SJSA1 (cell line): ENCODE results near the gene MBNL1. TPM values are rescaled to one million over a fixed set of nuclear protein-coding genes. Genes with fewer than 3 reads are reported as not detected.

Experiments used
- DNase-seq, 2 experiments: peaks; one replicate each; pipeline ENCODE4 v3.0.0-alpha.2; 2015 to 2020; ENCODE audit warnings: low spot score in 2 of 2, low read depth in 1 of 2
- H3K27ac ChIP-seq: fragments of 250-450 bp; sonication (Bioruptor Pico); 2 replicates; pipeline ENCODE4 v1.5.1; 2020; ENCODE audit warnings: mild to moderate bottlenecking, moderate library complexity
- H3K27me3 ChIP-seq: fragments of 250-450 bp; sonication (Bioruptor Pico); replicated peaks from 2 replicates; pipeline ENCODE4 v1.5.1; 2020; ENCODE audit warnings: mild to moderate bottlenecking, moderate library complexity
- H3K36me3 ChIP-seq: fragments of 250-450 bp; sonication (Bioruptor Pico); 2 replicates; pipeline ENCODE4 v1.5.1; 2020; ENCODE audit warnings: mild to moderate bottlenecking
- H3K4me1 ChIP-seq: fragments of 250-450 bp; sonication (Bioruptor Pico); replicated peaks from 2 replicates; pipeline ENCODE4 v1.6.1; 2021; ENCODE audit warnings: mild to moderate bottlenecking
- H3K4me3 ChIP-seq: fragments of 250-450 bp; sonication (Bioruptor Pico); 2 replicates; pipeline ENCODE4 v1.5.1; 2020; ENCODE audit warnings: mild to moderate bottlenecking
- H3K9me3 ChIP-seq: fragments of 250-450 bp; sonication (Bioruptor Pico); replicated peaks from 2 replicates; pipeline ENCODE4 v1.5.1; 2020; ENCODE audit warnings: mild to moderate bottlenecking
- total RNA-seq: library from RNA; depleted of rRNA; stranded (reverse); fragments of >200 nt; shearing (Covaris generic); gene quantifications from 2 replicates; pipeline ENCODE4 v1.2.3, GENCODE V29; 2014

Gene MBNL1
- total RNA-seq, 1 experiment from 2014 or later, result 317 TPM

DNA sequence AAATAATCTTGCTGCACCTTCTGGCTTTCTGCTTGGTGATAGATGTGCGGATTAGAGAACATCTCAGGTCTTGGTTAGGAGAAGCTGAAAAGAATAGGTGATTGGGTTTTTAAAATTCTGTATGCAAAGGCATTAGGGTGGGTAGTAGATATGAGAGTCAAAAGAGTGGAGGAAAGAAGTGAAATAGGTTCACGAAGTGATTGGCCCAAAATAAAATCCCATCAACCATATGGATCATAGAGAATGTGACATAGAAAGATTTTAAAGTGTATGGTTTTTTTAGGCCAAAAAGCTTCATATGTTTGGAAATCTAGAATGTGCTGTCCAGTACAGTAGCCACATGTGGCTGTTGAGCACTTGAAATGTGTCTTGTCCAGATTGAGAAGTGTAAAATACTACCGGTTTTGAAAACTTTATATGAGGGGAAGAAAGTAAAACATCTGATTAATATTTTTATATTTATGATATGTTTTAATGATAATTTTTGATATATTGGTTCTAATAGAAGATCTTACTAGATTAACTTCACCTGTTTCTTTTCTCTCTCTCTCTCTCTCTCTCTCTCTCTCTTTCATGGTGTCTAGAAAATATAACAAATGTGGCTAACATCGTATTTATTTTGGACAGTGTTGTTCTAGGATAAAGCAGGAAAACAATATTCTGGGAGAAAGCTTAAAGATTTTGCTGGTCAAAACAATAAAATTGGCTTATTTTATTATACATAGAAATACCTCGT, 2.9 kb downstream of the MBNL1 start:
- Histone ChIP-seq H3K4me3 (peak overlapping the region; percentile 83), H3K9me3 (no peaks in the 10 kb centered on the region), H3K36me3 (peaks cover 31% of the 10 kb centered on the region), H3K27me3 (no peaks in the 10 kb centered on the region), H3K4me1 (peaks cover 61% of the 10 kb centered on the region), H3K27ac (peak overlapping the region; percentile 97)
- peak in 1 of 2 experiments; percentile 42 for DNase-seq

GRCh38 chr3:152272771-152273242, 4.1 kb downstream of the MBNL1 start:
- H3K4me1 ChIP-seq, result peaks cover 54% of the 10 kb centered on the region
- H3K27me3 ChIP-seq, result no peaks in the 10 kb centered on the region
- H3K9me3 ChIP-seq, result no peaks in the 10 kb centered on the region
- no peak overlapping the region for H3K4me3 ChIP-seq
- peaks cover 31% of the 10 kb centered on the region for H3K36me3 ChIP-seq
- H3K27ac ChIP-seq, result peak overlapping the region; percentile 97
- DNase-seq, result peak; percentile 63 to 85

DNA sequence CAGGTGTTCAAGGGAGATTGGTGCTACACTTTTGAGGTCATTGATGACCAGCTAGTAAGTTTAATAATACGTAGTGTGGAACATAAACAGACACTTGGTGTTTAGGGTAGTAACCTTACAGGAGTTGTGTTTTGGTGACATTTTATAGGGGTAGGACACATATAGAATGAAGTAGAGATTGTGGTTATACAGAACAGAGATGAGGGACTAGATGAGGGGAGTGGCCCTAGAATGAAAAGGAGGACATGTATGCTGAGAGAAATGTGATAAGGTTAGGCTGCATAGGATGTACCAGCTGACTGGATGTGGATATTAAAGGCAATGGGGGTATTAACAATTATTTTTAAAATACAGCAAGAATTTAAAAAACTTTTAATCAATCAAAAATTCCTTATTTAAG, 8.0 kb downstream of the MBNL1 start:
- no peak overlapping the region for H3K4me3 ChIP-seq
- no peaks in the 10 kb centered on the region for H3K9me3 ChIP-seq
- no peaks in the 10 kb centered on the region for H3K27me3 ChIP-seq
- DNase-seq, result no peak
- H3K36me3 ChIP-seq, result peaks cover 26% of the 10 kb centered on the region
- H3K4me1 ChIP-seq, result peaks cover 58% of the 10 kb centered on the region
- H3K27ac ChIP-seq, result no peak overlapping the region

DNA sequence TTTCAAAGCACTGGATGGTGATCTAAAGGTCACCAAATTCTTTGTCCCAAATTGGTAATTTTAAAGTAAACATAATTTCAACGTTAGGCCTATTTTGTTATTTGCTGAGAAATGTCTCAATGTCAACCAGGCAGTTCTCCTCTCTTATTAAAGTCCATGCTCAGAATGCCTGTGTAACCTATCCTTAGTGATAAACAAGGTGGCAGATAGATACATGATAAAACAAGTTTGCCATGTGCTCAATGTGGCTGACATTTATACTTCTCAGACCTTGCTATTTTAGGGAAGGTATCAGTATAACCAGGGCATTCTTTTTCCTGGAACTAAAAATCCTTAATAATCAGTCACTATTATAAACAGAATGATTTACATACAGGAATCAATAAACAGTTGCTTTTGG, 8.5 kb downstream of the MBNL1 start:
- DNase-seq, result no peak
- Histone ChIP-seq H3K36me3 (peaks cover 26% of the 10 kb centered on the region), H3K27ac (no peak overlapping the region), H3K4me1 (peaks cover 56% of the 10 kb centered on the region), H3K27me3 (no peaks in the 10 kb centered on the region), H3K9me3 (no peaks in the 10 kb centered on the region), H3K4me3 (no peak overlapping the region)

GRCh38 chr3:152278756-152279427, 10.2 kb downstream of the MBNL1 start:
- H3K4me3 ChIP-seq, result no peak overlapping the region
- no peak overlapping the region for H3K27ac ChIP-seq
- peaks cover 41% of the 10 kb centered on the region for H3K4me1 ChIP-seq
- H3K9me3 ChIP-seq, result no peaks in the 10 kb centered on the region
- H3K27me3 ChIP-seq, result no peaks in the 10 kb centered on the region
- no peak for DNase-seq
- peaks cover 23% of the 10 kb centered on the region for H3K36me3 ChIP-seq

GRCh38 chr3:152279479-152279878, 10.8 kb downstream of the MBNL1 start:
- Histone ChIP-seq H3K27me3 (no peaks in the 10 kb centered on the region), H3K4me3 (no peak overlapping the region), H3K27ac (no peak overlapping the region), H3K9me3 (no peaks in the 10 kb centered on the region), H3K4me1 (peaks cover 35% of the 10 kb centered on the region), H3K36me3 (peaks cover 22% of the 10 kb centered on the region)
- no peak for DNase-seq

DNA sequence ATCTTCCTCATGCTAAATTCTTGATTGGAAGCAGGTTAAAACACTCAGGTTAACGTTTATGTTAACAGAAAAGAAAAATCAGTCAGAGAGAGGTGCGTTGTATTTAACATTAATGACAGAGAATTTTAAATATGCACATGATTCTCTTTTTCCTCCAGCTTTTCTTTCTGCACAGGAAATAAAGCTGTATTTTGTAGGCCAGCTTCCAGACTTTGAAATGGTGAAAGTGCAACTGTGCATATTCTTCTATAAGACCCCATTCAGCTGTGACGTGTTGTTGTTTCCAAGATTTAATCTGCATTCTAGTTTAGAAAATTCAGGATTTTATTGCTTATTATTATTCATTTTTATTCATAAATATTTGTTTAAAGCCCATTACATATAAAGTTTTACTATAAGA, 11.8 kb downstream of the MBNL1 start:
- DNase-seq, result no peak
- Histone ChIP-seq H3K4me3 (no peak overlapping the region), H3K27ac (no peak overlapping the region), H3K27me3 (no peaks in the 10 kb centered on the region), H3K36me3 (peaks cover 15% of the 10 kb centered on the region), H3K4me1 (peaks cover 26% of the 10 kb centered on the region), H3K9me3 (no peaks in the 10 kb centered on the region)

GRCh38 chr3:152281133-152281713, 12.5 kb downstream of the MBNL1 start:
- no peak for DNase-seq
- Histone ChIP-seq H3K27ac (no peak overlapping the region), H3K4me3 (no peak overlapping the region), H3K4me1 (peaks cover 24% of the 10 kb centered on the region), H3K9me3 (no peaks in the 10 kb centered on the region), H3K27me3 (no peaks in the 10 kb centered on the region), H3K36me3 (peaks cover 15% of the 10 kb centered on the region)

GRCh38 chr3:152282813-152283212, 14.1 kb downstream of the MBNL1 start:
- no peaks in the 10 kb centered on the region for H3K9me3 ChIP-seq
- H3K36me3 ChIP-seq, result peaks cover 15% of the 10 kb centered on the region
- no peak overlapping the region for H3K27ac ChIP-seq
- no peak for DNase-seq
- no peak overlapping the region for H3K4me3 ChIP-seq
- no peaks in the 10 kb centered on the region for H3K27me3 ChIP-seq
- peaks cover 19% of the 10 kb centered on the region for H3K4me1 ChIP-seq

DNA sequence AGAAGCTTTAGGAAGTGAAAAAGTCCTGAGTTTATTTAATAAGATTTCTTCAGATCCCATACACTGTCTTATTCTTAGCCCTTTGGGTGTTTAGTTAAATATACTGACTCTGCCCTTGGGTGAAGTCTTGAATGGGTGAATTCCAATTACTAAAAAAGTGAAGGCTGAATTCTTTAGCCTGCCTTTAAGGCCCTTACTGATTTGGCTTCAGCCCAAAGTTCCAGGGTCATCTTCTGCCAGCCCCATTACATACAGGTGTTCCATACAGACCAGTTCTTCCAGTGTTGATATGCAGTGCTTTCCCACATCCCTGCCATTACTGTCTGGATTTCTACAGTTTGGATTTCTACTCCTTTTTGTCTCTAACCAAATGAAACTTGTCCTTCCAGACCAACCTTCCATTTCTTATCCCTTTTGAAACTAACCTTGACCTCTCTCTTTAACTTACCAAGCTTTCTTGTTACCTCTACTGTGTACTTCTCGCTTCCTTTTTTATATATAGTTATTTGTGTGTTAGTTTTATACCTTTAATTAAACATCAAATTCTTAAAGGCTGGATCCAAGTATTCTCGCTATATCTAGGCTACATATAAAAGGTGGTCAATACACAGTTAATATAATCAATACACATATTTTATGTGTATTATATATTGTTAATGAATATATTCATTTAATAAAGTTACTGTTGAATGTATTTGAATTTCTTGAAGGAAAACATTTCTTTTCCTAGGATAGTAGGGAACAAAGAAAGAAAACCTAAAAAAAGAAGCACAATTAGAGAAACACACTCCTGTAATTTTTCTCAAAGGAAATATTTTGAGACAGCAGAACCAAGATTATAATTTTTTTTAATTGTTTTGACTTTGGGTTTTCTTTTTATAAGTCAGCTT, 15.0 kb downstream of the MBNL1 start:
- Histone ChIP-seq H3K27ac (no peak overlapping the region), H3K36me3 (peaks cover 10% of the 10 kb centered on the region), H3K4me3 (no peak overlapping the region), H3K4me1 (peaks cover 24% of the 10 kb centered on the region), H3K9me3 (no peaks in the 10 kb centered on the region), H3K27me3 (no peaks in the 10 kb centered on the region)
- no peak for DNase-seq

- Histone ChIP-seq H3K9me3 (no peaks in the 10 kb centered on the region), H3K36me3 (peaks cover 7% of the 10 kb centered on the region), H3K27ac (no peak overlapping the region), H3K27me3 (no peaks in the 10 kb centered on the region), H3K4me3 (no peak overlapping the region), H3K4me1 (peaks cover 16% of the 10 kb centered on the region)
- no peak for DNase-seq
Measured at GRCh38 chr3:152284906-152285305, 16.2 kb downstream of the MBNL1 start.

GRCh38 chr3:152285509-152285908, 16.8 kb downstream of the MBNL1 start:
- no peak overlapping the region for H3K27ac ChIP-seq
- DNase-seq, result no peak
- peaks cover 17% of the 10 kb centered on the region for H3K4me1 ChIP-seq
- H3K27me3 ChIP-seq, result no peaks in the 10 kb centered on the region
- no peaks in the 10 kb centered on the region for H3K9me3 ChIP-seq
- peaks cover 8% of the 10 kb centered on the region for H3K36me3 ChIP-seq
- H3K4me3 ChIP-seq, result no peak overlapping the region

DNA sequence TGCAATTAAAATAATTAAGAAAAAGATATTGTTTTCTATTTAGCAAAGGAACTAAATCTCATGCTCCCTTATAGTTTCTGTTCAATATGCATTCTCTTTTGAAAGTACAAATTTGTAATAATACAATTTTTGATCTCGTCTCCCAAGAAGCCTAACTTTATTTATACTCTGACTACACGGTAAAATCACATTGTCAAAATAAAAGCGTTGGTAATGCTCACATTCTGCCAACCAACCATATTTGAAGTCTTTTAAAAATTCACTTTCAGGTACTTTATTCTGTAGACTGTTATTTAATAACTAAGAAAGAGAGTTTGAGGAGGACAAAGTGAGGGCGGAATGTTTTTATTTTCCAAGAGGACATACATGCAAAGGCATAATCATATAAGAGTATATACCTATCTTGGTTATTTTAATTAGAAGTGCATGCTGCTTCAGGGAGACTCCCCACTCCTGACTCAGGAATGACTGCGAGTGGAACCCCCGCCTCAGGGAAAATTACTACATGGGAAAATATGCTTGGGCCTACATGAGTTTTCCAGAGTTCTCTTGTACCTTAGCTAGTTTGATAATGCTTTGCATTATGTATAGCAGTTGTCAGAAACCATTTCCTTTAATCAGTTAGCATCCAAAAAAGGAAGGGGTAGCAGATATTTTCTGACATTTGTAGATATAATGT, 19.3 kb downstream of the MBNL1 start:
- Histone ChIP-seq H3K4me3 (no peak overlapping the region), H3K27ac (no peak overlapping the region), H3K9me3 (no peaks in the 10 kb centered on the region), H3K4me1 (peaks cover 37% of the 10 kb centered on the region), H3K36me3 (peaks cover 5% of the 10 kb centered on the region), H3K27me3 (no peaks in the 10 kb centered on the region)
- no peak for DNase-seq
